ENCODE data around the gene RIPPLY2. TPM values are rescaled to one million over a fixed set of nuclear protein-coding genes. Genes with fewer than 3 reads are reported as not detected.

The RIPPLY2 gene, protein sequence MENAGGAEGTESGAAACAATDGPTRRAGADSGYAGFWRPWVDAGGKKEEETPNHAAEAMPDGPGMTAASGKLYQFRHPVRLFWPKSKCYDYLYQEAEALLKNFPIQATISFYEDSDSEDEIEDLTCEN
- total RNA-seq = 0.29 and 0.66 TPM in 2 replicates

DNA sequence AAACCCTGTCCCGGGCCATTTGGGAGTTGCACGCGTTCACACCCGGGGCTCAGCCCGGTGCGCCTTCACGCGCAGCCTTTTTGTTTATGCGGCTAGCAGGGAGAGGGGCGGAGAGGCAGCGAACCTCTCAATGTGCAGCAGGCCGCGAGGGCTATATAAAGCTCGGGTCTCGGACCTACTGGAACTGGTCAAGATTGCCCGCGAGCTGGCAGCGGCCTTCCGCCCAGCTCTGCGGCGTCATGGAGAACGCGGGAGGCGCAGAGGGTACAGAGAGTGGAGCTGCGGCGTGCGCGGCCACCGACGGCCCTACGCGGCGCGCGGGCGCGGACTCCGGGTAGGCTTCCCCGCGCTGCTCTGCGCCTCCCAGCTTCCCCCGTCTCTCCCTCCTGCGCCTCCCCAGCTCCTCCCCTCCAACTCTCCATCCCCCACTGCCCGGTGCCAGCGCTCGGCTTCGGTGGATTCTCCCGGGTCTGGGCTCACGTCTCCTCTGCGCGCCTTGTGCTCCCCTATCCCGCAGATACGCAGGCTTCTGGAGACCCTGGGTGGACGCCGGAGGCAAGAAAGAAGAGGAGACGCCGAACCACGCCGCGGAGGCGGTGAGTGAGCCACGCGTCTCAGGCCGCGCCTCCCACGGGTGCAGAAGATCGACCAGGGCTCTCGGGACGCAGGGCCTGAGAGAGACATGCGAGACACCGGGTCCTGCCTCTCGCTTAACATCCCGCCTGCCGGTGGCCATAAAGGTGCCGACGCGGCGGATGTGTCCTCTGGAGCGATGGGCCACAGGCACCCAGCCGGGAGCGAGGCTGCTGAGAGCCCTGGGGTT, at the start of gene RIPPLY2:
TSS of gene RIPPLY2 (plus strand) at position 183 of the 823 bp plus-strand sequence. CDS start at position 240, 57 bp downstream.

DNA sequence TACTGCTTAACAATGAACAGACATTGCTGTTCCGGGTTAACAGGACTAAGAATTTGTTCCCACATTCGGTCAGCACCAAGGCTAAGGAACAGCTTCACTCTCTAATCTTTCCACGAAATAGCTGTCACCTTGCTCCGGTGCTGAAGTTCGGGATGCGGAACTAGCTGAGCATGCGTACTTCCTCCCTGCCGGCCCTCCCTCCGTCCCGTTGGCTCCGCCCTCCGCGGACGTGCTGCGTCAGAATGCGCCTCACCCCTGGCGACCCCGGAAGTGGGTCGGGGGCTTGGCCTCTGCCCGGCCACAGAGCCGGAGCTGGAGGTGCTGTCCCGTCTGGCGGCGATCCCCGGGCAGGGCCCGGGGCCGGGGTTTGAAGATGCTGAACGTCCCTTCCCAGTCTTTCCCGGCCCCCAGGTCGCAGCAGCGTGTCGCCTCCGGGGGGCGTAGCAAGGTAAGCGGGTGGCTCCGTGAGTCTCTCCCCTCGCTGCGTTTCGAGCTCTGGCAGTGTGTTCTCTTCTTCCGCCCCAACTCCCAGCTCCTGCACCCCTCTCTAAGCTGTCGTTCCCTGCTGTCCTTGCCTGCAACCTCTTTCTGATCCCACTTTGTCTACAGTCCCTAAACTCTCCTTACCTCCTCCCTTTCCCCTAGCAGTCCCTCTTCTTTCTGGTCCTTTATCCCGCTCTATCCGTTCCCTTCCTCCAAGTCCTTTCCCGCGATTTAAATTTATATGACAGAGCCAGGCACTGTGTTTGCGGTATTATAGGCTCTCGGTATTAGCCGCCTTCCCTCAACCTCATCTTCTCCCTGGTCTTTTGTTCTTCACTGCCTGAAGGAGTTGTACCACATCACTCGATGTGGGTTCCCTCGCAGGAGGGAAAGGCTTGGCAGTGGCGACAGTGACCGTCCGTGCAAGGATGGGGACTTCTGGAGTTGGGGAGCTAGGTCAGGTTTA, 6.5 kb downstream of the RIPPLY2 start, which contains the start of gene CYB5R4:
TSS of gene CYB5R4 (plus strand) at position 280 of the 949 bp plus-strand sequence. CDS start at position 374, 94 bp downstream.

Other genes starting within 250 kb of the RIPPLY2 start
- not detected in 2 replicates for gene SNAP91, start 144.3 kb upstream of the RIPPLY2 start, total RNA-seq
- 5.0 and 6.0 TPM in 2 replicates for gene CYB5R4, start 6.3 kb downstream of the RIPPLY2 start, total RNA-seq
- gene MRAP2, start 180.4 kb downstream of the RIPPLY2 start, total RNA-seq = 0.50 and 1.7 TPM in 2 replicates